ENCODE results near the gene SCARB2.

SCARB2 gene

DNA sequence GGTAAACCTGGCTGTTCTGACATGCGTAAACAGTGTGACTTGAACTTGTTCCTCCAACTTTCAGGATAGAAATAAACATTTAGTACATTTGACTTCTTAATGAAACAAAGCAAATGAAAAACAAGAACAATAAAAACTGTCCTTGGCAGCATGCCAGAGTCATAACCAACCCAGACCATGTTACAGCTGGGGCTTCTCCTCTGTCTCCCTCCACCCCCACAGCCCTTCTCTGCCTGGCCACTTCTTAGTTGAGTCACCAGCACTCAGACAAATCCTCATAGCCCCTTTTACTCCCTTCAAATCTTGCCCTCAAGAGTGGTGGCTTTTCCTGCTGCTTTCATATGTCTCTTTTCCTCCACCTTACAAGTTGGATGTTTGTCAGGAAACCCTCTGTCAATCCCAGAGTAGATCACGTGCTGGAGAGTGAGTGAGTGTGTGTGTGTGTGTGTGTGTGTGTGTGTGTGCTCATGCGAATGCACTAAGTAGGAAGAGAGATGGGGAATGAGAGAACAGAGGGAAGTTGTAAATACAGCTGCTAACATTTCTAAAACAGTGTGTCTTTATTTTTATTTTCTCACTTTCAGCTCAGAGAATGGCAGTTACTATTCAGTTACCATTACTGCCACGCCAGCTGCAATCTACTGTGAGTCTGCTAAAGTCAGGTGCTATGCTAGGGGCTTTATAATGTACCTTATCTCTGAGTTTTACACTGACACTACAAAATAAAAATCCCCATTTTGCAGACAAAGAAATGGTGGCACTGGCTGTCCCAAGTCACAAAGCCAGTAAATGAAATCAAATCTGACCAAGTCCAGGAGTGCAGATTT is 15.0 kb downstream of the SCARB2 start:
- peak; percentile 67 for ATAC-seq
- peak; percentile 54 for DNase-seq

DNA sequence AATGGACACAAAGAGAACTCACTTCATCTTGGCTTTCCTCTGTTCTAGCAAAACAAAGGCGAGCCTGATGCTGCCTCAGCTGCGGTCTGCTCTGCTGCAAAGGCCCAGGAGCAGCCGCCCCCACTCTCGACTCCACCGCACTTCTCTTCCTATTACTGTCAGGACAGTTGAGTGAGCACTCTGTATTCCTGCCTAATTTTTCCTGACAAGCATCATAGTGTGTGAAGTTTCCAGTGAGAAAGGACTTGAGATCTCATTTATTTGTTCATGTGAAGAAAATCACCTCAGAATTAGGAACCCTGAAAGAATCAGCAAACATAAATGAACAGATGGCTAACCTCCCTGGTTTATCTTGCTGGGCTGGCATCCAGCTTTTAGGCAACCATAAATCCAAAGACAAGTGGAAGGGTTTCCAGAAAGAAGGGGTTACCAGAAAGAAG is 15.6 kb downstream of the SCARB2 start:
- peak; percentile 62 for ATAC-seq
- DNase-seq: peak; percentile 39

DNA sequence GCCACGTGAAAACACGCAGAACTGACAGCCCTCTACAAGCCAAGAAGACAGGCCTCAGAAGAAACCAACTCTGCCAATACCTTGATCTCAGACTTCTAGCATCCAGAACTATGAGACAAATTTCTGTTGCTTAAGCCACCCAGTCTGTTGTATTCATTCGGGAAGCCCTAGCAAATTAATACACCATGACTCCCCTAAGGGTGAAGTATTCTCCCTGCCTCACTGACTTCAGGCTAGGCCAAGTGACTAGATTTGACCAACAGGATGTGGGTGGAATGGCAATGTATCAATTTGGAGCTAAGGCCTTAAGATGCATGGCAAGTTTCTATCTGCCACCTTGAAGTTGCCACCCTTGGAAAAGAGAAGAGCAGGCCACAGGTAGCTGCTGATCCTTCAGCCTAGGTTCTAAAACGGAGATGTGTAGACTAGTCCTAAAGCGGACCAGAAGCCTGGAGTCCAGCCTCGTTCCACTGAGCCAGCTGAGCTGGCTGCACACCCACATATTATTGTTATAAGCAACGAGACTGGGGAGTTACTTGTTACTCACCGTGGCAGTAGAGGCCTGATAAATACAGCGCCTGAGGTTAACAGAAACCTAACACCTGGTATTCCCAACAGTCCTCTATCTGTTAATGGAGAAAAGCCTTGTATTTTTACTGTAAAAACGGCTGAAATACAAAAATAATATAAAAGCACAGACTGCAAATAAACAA is 16.4 kb downstream of the SCARB2 start:
- ATAC-seq (no peak), DNase-seq (no peak)

DNA sequence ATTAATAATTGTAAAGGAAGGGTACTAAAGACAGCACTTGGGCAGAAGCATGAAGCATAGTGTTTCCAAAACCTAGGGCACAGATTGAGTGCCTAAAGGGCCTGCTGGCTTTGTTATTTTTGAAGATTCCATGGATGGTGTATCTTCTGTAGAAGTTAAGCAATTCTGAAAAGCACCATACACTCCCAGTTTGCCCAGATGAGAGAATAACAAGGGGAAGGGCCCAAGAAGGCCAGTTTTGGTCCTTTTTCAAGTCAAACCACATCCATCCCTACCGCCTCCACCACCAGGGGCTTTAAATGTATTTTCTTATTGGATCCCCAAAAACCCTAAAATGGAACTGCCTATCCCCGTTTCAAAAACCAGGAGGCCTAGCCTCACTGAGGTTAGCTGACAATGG is 17.2 kb downstream of the SCARB2 start:
- DNase-seq (no peak), ATAC-seq (no peak)

- ATAC-seq: no peak
- no peak for DNase-seq
Observed at GRCh38 chr4:76195326-76195725, 18.3 kb downstream of the SCARB2 start.

DNA sequence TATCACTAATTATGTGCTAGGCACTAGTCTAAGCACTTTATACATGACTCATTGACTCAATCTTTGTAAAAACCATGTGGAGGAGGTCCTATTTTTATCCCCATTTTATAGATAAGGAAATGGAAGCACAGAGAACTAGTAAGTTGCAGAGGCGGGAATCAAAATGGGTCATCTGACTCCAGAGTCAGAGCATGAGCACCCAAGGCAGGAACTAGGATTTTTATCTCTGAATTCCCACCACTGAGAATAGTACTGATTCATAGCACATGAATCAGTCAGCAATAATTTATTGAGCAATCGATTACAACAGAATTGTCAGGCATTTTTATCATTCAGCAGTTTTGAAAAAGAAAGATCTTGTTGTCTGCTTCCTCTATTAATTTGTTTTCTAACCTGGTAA is 19.3 kb downstream of the SCARB2 start:
- no peak for DNase-seq

GRCh38 chr4:76192236-76192635 is 21.4 kb downstream of the SCARB2 start:
- no peak for DNase-seq
- no peak for ATAC-seq

More for the DNA sequence above, 19.3 kb downstream of the SCARB2 start:
- no peak for ATAC-seq

DNA sequence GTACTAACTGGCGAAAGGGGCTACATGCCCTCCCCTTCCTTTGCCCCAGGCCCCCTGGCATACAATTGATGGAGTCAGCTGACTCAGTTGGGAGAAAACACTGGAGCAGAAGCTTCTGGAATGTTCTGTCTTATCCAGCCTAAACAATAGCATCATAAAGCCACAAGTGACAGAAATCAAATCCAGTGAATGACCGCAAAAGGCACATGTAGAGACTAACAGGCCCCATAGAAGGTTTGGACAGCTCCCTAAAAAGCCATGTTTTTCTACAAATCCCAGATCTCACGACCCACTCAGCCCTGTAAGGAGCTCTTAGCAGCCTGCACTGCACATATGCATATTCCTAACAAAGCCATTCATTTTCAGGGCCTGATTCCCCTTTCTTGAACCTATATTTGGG is 25.1 kb downstream of the SCARB2 start:
- DNase-seq: no peak
- no peak for ATAC-seq

DNA sequence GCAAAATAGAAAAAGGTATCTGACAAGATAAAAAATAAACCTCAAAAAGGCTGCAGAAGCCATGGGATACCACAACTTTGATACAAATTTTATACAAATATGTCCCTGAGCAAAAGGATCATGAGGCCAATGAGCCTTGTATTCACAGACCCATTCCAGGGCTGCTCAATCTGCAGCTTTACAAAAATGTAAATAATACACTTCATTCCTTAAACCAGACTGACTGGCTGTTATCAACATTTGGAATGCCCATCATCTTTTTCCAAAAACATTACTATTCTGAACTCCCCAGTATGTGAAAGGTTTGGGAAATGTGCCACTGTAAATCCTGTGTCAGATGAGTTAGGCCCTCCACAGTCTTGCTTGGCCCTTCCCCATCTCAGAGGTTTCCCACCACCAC is 25.5 kb downstream of the SCARB2 start:
- DNase-seq: no peak
- no peak for ATAC-seq

GRCh38 chr4:76187152-76187551 is 26.5 kb downstream of the SCARB2 start:
- ATAC-seq: no peak
- DNase-seq: no peak

GRCh38 chr4:76182463-76182862 is 31.2 kb downstream of the SCARB2 start:
- DNase-seq (no peak), ATAC-seq (no peak)

DNA sequence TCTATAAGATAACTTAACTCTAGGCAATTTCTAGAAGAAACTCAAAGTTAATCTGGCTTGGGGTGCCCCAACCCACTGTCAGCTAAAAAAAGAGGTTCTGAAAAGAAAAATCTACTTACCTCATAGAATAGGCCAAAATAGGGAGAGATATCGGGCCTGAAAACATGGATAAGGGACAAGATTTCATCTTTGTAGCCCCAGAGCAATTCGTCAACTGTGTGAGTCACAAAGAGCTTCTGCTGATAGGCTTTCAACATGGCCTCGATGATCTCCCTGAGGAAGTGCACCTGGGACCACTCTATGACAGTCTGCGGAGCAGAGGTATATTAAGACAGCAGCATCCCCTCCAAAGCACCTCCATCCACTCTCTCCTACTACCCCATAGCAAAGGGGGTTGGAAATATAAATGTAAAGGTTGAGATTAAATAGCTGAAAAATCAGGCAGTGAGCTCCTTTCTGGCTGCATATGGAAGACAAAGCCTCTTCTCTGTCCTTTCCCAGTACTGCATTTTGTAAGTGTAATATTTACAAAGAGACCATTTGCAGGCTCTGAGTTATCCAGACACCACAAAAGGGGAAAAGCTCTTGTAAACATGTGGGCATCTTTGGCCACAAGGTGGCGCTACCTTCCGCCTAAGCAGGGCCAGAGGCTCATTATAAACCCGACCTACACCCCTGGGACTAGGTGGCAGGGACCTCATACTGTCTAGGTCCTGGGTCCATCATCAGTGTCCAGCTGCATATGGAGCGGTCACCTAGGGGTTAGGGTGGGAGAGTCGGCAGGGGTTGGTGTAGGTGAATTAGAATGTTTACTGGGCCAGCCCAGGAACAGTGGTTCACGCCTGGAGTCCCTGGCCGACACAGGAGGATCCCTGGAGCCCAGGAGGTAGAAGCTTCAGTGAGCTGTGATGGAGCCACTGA is 34.0 kb downstream of the SCARB2 start:
- ATAC-seq (peak; percentile 90), DNase-seq (peak; percentile 88)

- DNase-seq: no peak
- no peak for ATAC-seq
Observed at GRCh38 chr4:76178296-76178695, 35.3 kb downstream of the SCARB2 start.

DNA sequence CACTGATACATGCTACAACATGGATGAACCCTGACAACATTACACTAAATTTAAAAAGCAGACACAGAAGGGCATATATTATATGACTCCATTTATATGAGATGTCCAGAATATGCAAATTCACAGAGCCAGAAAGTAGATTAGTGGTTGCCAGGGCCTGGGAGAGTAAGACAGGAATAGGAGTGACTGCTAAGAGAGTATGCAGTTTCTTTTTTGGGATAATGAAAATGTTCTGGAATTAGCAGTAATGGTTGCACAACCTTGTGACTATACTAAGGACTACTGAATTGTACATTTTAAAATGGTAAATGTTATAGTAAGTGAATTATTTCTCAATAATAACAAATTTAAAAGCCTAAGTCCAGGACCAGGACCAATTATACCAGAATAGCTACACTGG is 35.9 kb downstream of the SCARB2 start:
- no peak for DNase-seq
- ATAC-seq: no peak

DNA sequence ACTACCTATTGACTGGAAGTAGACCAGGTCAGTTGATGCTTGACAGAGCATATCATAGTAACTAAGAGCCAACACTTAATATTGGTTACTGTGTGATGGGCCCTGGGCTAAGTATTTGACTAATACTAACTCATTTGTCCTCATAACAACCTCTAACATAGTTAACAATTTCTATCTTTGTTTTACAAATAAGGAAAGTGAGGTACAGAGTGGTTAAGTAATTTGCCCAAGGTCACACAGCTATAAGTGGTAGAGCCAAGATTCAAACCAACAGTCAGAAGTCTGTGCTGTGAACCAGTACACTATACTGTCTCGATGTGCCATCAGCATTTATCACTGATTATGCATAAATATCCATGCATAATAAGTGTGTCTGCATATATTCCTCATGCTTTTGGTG is 38.3 kb downstream of the SCARB2 start:
- DNase-seq (no peak), ATAC-seq (no peak)

- ATAC-seq: no peak
- no peak for DNase-seq
Observed at GRCh38 chr4:76174216-76174615, 39.4 kb downstream of the SCARB2 start.

DNA sequence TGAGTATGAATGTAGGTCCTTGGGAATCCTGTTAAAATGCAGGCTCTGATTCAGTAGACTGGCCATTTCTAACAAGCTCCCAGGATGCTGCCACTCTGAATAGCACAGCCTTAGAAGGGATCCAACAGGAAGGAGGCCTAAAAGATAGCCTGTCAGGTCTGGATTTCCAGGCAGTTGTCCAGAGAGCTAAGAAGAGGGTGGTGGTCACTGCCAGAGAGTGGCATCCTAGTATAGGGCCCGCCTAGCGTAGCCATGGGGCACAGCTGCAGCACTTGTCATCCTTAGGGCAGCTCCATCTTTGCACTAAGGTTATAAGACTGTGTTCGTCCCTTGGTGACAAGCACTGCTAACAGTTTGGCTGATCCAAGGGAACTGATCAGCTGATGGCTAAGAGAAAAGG is 44.9 kb downstream of the SCARB2 start:
- DNase-seq (no peak), ATAC-seq (no peak)

- ATAC-seq: no peak
- DNase-seq: no peak
Observed at GRCh38 chr4:76166480-76166879, 47.1 kb downstream of the SCARB2 start.

GRCh38 chr4:76160355-76160754 is 53.3 kb downstream of the SCARB2 start:
- no peak for ATAC-seq

GRCh38 chr4:76156635-76157034 is 57.0 kb downstream of the SCARB2 start:
- no peak for ATAC-seq
- no peak for DNase-seq

More at GRCh38 chr4:76160355-76160754, 53.3 kb downstream of the SCARB2 start:
- DNase-seq: no peak

- ATAC-seq: no peak
Observed at GRCh38 chr4:76155979-76156378, 57.6 kb downstream of the SCARB2 start.

GRCh38 chr4:76153356-76153755 is 60.3 kb downstream of the SCARB2 start:
- DNase-seq (no peak), ATAC-seq (no peak)

More at GRCh38 chr4:76155979-76156378, 57.6 kb downstream of the SCARB2 start:
- DNase-seq: no peak

Measured in stimulated activated naive CD8-positive, alpha-beta T cell treated with anti-CD3 and anti-CD28 coated beads, Interleukin-15, Interleukin-2, amounts not matched to agents 100 U/mL and 50 U/mL, for 24 hours (primary cell).